Esophagus (tissue), 2 donors: ENCODE measurements around the gene BPIFA1. TPM values are rescaled to one million over a fixed set of nuclear protein-coding genes. Genes with fewer than 3 reads are reported as not detected.

Experiments used
- H3K27ac ChIP-seq, 2 donors: one replicate each; pipeline ENCODE4 v1.5.1; 2013; ENCODE audit warnings: low read depth in 2 of 2, mild to moderate bottlenecking in 2 of 2, inconsistent platforms in 1 of 2, low read length in 1 of 2, moderate library complexity in 1 of 2
- H3K27me3 ChIP-seq, 2 donors: one replicate each; pipeline ENCODE4 v1.6.1; 2013; ENCODE audit warnings: low read length in 2 of 2, control low read depth in 1 of 2, mild to moderate bottlenecking in 1 of 2; ENCODE audit not compliant: insufficient read depth in 2 of 2, control insufficient read depth in 1 of 2
- H3K36me3 ChIP-seq, 2 donors: one replicate each; pipeline ENCODE4 v1.6.1; 2013; ENCODE audit warnings: low read length in 1 of 2; ENCODE audit not compliant: control insufficient read depth in 2 of 2, insufficient read depth in 2 of 2
- H3K4me1 ChIP-seq, 2 donors: one replicate each; pipeline ENCODE4 v1.6.1; 2013; ENCODE audit warnings: low read length in 1 of 2; ENCODE audit not compliant: control insufficient read depth in 2 of 2, insufficient read depth in 2 of 2
- H3K4me3 ChIP-seq, 2 donors: one replicate each; pipeline ENCODE4 v1.5.1; 2013; ENCODE audit warnings: low read length in 2 of 2, mild to moderate bottlenecking in 2 of 2, low read depth in 1 of 2, moderate library complexity in 1 of 2
- H3K9me3 ChIP-seq, 2 donors: one replicate each; pipeline ENCODE4 v1.6.1; 2013; ENCODE audit warnings: mild to moderate bottlenecking in 2 of 2, low read depth in 1 of 2, low read length in 1 of 2, moderate library complexity in 1 of 2; ENCODE audit not compliant: control insufficient read depth in 2 of 2, insufficient read depth in 1 of 2
- WGBS, 2 donors: extraction: QIAGEN DNeasy Blood & Tissue Kit; methylation state at CpG; one replicate each; pipeline ENCODE4 v1.1.7; 2013; 5-methylcytosine and 5-hydroxymethylcytosine counted together
- polyA plus RNA-seq, 2 donors: library from polyadenylated mRNA; stranded (reverse); fragments of 200-250 nt; gene quantifications; one replicate each; pipeline ENCODE4 v1.2.3, GENCODE V29; 2013
- donor health status: healthy with polysubstance abuse.
- donor health status: Bipolar disorder and iron deficiency.

Gene BPIFA1
- polyA plus RNA-seq, 2 donors: not detected

DNA sequence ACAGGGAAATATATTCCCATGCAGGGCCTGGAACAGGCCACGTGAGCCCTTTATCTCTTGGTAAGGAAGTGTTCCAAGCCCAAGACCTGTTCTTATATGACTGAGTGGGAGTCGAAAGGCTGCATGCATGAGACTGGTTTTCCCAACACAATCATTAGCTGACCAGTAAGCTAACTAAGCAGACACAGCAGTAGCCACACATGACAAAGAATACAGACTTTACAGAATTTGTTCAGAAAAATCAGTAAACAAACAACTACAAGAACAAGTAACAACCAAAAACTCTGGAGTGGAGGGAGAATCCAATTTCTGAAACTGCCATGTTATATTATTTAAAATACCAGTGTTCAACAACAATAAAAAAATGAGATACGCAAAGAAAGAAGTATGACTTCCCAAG is 16.7 kb downstream of the BPIFA1 start:
- Histone ChIP-seq H3K27me3 (no peaks in the 10 kb centered on the region), H3K36me3 (no peaks in the 10 kb centered on the region), H3K9me3 (no peaks in the 10 kb centered on the region), H3K27ac (no peak overlapping the region), H3K4me3 (no peak overlapping the region), H3K4me1 (no peaks in the 10 kb centered on the region)
- 78 to 85% methylated on average over 3 of the region's 3 CpGs for WGBS, 2 donors

GRCh38 chr20:33255005-33255404 is 19.2 kb downstream of the BPIFA1 start:
- H3K27ac ChIP-seq: no peak overlapping the region
- no peaks in the 10 kb centered on the region for H3K36me3 ChIP-seq
- H3K9me3 ChIP-seq: no peaks in the 10 kb centered on the region
- WGBS, 2 donors: 71 to 78% methylated on average over 2 of the region's 2 CpGs
- no peaks in the 10 kb centered on the region for H3K27me3 ChIP-seq
- H3K4me1 ChIP-seq: no peaks in the 10 kb centered on the region
- H3K4me3 ChIP-seq: no peak overlapping the region

GRCh38 chr20:33257237-33257636 is 21.4 kb downstream of the BPIFA1 start:
- Histone ChIP-seq H3K4me1 (no peaks in the 10 kb centered on the region), H3K27me3 (no peaks in the 10 kb centered on the region), H3K36me3 (no peaks in the 10 kb centered on the region), H3K4me3 (no peak overlapping the region), H3K27ac (no peak overlapping the region), H3K9me3 (peaks cover 0 to 2% of the 10 kb centered on the region in 2 donors)
- 83 to 85% methylated on average over 5 of the region's 5 CpGs for WGBS, 2 donors

GRCh38 chr20:33259371-33259770 is 23.6 kb downstream of the BPIFA1 start:
- Histone ChIP-seq H3K4me3 (no peak overlapping the region), H3K36me3 (no peaks in the 10 kb centered on the region), H3K9me3 (peaks cover 0 to 2% of the 10 kb centered on the region in 2 donors), H3K27ac (no peak overlapping the region), H3K4me1 (no peaks in the 10 kb centered on the region), H3K27me3 (peaks cover 0 to 3% of the 10 kb centered on the region in 2 donors)
- 64 to 70% methylated on average over 5 of the region's 5 CpGs for WGBS, 2 donors

GRCh38 chr20:33261465-33261864 is 25.7 kb downstream of the BPIFA1 start:
- no peak overlapping the region for H3K27ac ChIP-seq
- WGBS, 2 donors: 71 to 74% methylated on average over 4 of the region's 4 CpGs
- H3K27me3 ChIP-seq: peaks cover 0 to 3% of the 10 kb centered on the region in 2 donors
- no peaks in the 10 kb centered on the region for H3K4me1 ChIP-seq
- H3K4me3 ChIP-seq: no peak overlapping the region
- H3K9me3 ChIP-seq: peaks cover 0 to 2% of the 10 kb centered on the region in 2 donors
- H3K36me3 ChIP-seq: no peaks in the 10 kb centered on the region

DNA sequence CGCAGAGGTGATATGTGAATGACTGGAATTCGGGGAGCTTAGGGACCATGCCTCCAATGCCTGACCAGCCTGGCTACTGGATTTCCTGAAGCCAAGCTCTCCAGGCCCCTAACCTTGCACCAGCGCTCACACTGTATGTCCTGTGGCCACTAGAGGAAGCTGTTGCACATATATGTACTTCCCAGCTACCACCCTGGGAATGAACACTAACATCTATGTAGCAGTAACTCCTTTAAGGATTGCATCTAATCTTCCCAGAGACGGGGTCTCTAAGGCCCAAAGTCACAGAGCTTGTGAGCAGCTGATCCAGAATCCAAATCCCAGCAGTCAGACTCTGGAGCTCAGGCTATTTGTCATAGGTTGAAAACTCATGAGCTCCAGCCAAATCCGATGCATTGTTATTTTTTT is 26.9 kb downstream of the BPIFA1 start:
- WGBS, 2 donors: 23 to 29% methylated on average over 5 of the region's 5 CpGs
- no peak overlapping the region for H3K4me3 ChIP-seq
- peaks cover 0 to 3% of the 10 kb centered on the region in 2 donors for H3K27me3 ChIP-seq
- no peaks in the 10 kb centered on the region for H3K36me3 ChIP-seq
- peaks cover 0 to 2% of the 10 kb centered on the region in 2 donors for H3K9me3 ChIP-seq
- H3K4me1 ChIP-seq: no peaks in the 10 kb centered on the region
- no peak overlapping the region for H3K27ac ChIP-seq

DNA sequence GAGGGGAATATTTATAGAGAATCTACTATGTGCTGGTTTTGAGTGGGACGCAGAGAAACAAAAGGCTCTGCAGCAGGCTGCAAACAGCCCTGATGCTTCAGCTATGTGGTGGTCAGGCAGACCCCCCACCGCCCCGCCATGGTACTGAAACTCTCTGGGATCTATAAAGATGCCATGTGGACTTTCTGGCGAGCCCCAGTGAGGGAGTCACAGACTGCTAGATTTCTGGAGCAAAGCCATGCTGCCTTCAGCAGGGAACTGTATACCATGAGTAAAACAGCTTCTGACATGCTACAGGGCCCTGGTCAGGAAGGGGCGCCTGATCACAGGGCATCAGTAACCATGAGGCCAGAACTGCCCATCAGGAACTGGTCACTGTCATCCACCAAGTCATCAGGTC is 28.0 kb downstream of the BPIFA1 start:
- 74 to 75% methylated on average over 5 of the region's 5 CpGs for WGBS, 2 donors
- Histone ChIP-seq H3K27ac (no peak overlapping the region), H3K36me3 (no peaks in the 10 kb centered on the region), H3K4me1 (no peaks in the 10 kb centered on the region), H3K27me3 (peaks cover 0 to 3% of the 10 kb centered on the region in 2 donors), H3K9me3 (peaks cover 0 to 2% of the 10 kb centered on the region in 2 donors), H3K4me3 (no peak overlapping the region)

GRCh38 chr20:33267701-33268100 is 31.9 kb downstream of the BPIFA1 start:
- Histone ChIP-seq H3K4me3 (no peak overlapping the region), H3K9me3 (no peaks in the 10 kb centered on the region), H3K4me1 (no peaks in the 10 kb centered on the region), H3K27me3 (peaks cover 0 to 3% of the 10 kb centered on the region in 2 donors), H3K27ac (no peak overlapping the region), H3K36me3 (no peaks in the 10 kb centered on the region)
- WGBS, 2 donors: 64 to 71% methylated on average over 3 of the region's 3 CpGs

- Histone ChIP-seq H3K36me3 (no peaks in the 10 kb centered on the region), H3K4me1 (no peaks in the 10 kb centered on the region), H3K9me3 (no peaks in the 10 kb centered on the region), H3K27ac (no peak overlapping the region), H3K27me3 (no peaks in the 10 kb centered on the region), H3K4me3 (no peak overlapping the region)
- 82 to 85% methylated on average over 10 of the region's 10 CpGs for WGBS, 2 donors
Measured at GRCh38 chr20:33272155-33272873, 36.5 kb downstream of the BPIFA1 start.
